HG02798 (cell line): ENCODE results near the gene ANKRD13B.
A peak's percentile ranks its signal among the peaks of the same experiment; 100 is the strongest.

Experiments
- ATAC-seq: cut with Tn5 transposase; IDR thresholded peaks from one replicate; pipeline ENCODE4 v1.9.1; 2021; ENCODE audit warnings: mild to moderate bottlenecking; ENCODE audit not compliant: unreplicated experiment, poor library complexity

ANKRD13B gene

DNA sequence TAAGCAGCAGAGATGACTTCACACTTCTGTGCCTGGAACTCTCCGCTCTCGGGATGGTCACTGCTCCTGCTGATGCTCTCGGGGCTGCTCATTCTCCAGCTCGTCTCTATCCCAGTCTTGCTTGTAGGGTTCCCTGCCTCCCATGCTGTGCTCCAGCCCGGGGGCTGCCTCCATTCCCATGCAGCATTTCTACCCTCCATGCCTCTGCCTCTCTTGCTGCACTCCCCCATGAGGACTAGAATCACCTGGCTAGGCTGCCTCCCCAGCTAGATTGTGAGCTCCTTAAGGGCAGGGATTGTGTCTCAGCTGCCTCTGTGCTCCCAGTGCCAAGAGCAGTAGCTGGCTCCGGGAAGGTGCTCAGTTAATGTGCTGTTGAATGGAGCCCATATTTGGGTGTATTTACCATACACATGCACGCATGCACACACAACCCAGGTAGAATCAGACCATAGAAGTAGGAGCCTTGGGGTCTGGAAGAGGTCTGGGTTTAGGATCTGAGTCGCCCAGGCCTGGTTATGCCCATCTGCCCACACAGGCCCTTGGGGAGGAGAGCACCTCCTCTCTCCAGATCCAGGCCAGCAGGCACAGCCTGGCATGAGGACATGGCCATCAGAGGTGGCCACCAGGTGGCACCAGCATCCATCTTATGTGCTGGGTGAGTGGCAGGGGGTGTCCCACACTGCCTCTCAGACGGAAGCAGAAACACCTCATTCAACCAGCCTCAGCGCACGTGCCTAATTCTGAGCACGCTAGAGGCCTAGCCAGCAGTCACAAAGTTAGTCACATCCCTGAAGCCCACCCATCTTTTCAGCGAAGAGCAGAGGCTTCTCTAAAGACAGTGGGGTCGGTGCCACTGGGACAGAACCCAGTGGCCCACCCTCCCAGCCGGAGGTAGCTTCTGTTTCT, 12.8 kb upstream of the ANKRD13B start:
- ATAC-seq: peak; percentile 83

DNA sequence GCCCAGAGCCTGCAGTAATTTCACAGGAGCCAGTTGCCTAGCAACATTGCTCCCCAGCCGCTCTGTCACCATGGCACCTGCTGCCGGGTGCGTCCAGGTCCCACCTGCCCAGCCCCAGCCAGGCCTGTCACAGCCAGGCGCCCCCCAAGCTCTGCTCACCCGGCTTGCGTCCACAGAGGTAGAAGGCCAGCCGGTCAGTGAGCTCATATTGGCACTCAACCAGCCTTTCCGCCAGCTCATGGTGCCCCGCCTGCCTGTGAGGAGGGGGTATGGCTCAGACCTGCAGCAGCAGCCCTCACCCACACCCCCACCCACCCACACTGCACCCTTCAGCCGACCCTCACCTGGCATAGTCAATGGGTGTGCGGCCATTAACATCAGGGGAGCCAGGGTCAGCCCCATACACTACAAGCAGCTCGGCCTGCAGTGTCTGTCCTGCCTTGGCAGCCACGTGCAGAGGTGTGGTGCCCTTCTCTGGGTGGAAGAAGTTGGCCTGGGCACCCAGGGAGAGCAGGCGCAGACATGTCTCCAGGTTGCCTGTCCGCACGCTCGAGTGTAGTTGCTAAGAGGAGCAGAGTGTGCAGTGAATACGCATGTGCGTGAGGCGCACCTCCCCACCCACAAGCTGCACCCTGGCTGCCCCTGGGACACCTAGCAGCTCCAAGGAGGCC, 11.2 kb upstream of the ANKRD13B start:
- no peak for ATAC-seq

DNA sequence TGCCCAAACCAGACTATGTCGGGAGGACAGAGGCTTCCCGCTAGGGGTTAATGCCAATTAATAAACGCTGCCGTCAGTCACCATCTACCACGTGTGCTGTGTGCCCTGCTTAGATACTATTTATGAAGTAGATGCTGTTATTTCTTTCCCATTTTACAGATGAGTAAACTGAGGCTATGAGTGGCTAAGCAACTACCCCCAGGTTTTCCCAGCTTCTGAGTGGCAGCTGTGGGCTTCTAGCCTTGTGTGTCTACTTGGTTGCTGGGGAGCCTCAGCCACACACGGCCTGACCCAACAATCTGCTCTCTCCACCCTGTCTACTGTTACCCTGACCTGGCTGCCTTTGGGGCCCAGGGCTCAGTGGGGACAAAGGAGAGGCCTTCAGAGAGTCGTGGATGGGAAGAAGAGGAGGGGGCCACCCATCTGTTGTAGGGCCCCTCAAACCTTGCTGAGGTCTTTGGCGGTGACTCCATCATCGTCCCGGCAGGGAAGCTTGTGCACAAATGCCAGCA, 10.6 kb upstream of the ANKRD13B start:
- no peak for ATAC-seq

DNA sequence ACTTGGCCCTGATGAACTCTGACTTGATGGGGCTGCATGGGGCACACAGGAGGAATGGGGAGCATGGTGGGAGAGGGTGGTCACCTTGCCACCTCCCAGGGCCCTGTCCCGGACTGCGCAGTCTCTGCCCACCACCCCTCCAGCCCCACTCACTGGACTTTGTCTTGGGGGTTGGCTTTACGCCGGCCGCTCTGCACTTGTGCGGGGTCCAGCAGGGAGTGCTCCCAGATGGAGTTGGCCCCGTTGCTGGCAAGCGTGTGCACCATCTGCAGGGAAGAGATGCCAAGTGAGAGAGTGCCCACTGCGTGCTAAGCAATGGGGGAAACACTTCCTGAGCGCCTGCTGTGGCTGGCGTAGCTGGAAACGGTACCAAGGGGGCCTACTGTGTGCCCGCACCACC, 10.2 kb upstream of the ANKRD13B start:
- ATAC-seq: no peak

DNA sequence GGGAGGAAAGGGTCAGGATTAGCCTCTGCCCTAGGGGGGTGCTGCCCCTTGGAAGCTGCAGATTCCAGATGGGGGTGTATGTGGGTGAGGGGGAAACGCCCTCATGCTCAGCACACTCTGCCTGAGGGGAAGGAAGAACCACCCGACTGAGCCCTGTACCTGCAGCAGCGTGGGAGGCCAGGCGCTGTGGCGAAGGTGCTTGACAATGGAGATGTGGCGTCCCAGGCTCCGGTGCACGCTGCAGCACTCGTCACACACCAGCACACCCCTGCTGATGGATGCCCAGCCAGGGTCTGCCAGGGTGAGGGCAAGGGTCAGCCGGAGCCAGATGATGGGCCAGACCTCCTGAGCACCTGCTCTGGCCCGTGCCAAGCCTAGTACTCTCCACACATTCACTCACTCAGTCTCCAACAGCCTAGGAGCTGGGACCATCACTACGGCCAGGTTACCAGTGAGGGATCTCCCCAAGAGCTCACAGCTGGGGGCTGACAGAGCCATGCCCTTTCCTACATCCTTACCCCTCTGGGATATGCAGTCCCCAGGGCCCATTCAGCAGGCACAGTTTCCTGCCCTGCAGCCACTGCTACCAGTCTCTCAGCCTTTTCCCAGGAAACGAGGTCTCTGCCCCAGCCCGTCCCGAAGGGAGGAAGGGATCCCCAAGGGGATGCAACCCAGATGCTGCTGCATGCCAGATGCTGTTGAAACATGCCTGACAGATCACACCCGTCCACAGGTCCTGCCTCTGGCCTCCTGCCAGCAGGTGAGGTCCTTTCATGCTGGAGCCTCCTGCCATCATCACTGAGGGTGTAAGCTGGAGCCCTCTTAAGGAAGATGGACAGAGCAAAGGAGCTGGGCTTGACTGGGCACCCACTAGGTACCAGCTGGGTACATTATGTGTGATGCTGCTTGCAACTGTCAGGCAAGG, 9.3 kb upstream of the ANKRD13B start:
- no peak for ATAC-seq

DNA sequence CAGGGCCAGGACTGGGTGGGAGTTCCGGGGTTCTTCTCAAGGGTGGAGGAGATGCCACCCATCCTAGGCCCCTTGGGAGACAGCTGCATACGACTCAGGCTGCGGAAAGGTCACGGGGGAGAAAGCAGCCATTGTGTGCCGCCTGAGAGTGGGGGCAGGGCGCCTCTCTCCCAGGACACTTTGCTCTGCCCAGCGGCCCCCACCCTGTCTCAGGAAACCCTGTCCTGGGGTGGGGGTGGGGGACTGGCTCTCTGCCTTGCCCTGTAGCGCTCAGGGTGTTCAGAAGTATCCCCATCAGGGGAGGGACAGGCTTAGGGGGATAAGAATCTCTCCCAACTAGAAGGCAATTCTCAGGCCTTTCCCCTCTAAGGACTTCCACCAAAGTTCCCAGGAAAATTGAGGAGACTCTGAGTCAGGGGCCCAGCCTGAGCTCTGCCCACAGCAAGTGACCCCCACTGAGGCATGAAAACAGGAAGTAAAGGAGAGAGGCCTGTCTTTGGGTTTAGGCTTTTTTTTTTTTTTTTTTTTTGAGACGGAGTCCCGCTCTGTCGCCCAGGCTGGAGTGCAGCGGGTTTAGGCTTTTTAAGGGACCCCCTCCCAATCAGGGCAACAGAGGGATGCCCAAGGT, 8.4 kb upstream of the ANKRD13B start:
- ATAC-seq: no peak

DNA sequence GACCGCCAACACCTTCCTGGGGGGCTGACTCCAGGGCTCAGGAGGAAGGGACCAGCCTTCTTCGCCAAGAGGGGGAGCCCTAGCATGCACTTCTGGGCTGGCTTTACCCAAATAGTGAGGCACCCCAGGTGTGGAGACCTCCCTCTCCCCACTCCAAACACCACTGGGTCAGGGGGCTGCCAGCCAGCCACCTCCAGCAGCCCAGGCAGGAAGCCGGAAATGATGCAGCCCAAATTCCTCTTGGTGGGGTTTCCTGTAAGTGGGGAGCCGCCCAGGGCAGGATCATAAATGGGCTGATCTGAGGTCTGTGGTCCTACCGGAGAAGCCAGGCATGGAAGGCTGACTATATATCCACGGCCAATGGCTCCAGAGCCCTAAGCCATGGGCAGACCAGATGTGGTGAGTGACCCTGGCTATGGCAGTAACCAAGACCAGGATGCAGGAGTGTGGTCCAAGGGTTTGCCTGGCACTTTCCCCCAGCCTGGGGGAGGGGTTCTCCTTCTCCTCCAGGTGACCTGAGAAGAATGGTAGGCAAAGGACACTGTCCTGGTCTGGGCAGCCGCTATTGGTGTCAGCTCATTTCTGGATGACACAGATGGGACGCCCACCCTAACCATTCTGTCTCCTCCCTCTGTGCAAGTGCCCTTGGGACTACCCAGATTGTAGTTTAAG, 7.7 kb upstream of the ANKRD13B start:
- no peak for ATAC-seq

DNA sequence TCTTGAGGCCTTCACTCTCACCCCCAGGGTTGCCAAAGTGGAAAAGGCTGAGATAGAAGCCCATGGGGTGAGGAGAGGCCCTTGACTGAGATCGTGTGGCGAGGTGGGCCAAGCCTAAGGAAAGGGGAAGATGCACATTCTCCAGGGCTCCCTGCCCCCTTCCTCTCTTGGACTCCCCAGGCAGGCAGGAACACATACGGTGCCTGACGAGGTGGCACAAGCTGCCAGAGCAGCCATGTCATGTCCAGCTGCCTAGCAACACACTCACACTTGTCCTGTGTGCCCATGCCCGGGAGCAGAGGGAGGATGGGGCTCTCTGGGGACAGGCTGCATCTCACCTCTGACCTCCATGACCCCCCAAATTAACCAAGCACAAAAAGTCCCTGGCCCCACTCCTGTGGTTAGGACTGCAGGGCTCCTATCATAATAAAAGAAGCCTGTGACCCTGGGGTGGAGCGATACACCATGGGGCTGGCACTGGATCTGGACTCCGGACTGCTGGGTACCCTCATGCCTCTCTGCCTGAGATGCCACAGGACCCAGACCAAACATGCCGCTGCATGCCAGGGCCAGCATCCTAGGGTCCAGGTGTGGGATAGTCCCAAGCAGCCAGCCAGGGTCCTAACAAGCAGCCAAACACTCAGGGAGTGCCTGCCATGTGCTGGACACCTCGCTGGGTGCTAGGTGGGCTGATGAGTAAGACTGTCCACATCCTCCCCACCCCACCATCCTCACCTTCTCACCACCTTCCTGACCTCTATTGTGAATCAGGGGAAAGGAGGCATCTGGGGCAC, 6.1 kb upstream of the ANKRD13B start:
- ATAC-seq: no peak

DNA sequence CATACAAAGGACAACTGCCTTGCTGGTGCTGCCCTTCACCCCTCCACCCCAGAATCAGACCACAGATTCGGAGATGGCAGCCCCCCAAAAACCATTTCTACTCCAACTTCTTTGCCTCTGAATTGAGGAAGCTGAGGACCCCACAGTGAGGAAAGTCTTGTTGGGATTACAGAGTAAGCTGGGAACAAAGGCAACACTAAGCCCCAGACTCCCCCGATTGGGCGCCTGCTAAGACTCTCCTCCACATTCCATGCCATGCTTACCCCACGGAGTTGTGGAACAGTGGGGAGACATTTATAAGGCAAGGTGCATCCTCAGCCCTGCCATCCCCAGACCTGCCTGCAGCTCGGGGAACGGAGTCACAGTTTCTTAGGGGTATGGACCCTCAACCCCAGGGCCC, 5.3 kb upstream of the ANKRD13B start:
- ATAC-seq: no peak

DNA sequence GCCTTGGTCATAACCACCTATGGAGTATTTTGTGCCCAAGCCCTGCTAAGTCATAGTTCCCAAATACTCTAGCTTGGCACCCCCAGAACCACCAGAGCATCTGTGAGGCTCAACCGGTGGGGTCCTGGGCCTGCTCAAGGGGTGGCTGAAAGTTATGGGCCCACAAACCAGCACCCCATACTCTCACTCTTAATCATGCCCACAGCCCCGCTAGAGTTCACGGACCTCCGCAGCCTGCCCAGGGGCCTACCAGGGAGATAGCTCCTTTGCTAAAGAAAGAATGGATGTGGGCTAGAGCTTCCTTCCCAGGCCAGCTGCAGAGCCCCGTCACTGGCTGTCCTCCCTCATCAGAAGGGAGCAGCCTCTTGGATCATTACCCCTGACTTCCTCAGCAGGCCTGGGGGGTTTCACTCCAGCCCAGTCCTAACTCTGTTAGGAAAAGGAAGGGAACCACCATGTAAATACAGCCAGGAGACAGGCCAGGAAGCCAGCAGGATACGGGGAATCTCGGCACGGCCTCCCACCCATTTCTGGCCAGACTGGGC, 4.8 kb upstream of the ANKRD13B start:
- ATAC-seq: no peak

DNA sequence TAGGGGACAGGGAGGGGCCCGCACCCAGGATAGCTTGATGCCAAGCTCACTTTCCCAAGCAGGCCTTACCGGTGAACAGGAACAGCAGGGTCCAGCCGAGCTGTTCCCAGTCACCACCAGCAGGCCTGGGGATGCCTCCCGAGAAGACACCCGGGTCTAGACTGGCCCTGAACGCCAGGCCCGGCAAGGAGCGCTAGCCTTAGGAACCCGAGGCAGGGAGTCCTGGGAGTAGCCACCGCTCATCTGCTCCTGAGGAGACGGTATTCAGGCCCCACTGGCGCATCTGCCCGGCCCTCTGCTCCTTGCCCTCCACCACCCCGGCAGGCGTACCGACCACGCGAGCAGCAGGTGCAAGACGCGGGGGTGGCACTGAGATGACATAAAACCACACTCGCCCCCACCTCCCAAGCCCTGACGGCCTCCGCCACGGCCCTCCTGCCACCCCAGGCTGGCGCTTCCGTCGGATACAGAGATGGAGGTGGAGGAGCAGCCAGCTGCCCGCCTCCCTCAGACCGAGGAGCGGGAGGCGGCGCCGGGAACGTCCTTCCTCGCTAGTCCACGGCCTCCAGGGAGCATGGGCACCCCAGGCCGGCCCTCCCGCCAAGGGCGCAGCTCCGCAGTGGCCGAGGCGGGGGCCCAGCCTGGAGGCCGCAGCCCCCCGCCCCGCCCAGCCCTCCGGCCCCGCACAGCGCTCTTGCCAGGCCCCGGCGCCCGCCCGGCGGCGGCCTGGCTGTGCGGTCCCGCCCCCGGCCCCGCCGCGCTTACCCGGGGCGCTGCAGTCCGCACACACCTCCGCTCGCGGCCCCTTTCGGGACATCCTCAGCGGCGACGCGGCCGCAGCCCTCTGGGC, 4.1 kb upstream of the ANKRD13B start:
- ATAC-seq: peak; percentile 15

DNA sequence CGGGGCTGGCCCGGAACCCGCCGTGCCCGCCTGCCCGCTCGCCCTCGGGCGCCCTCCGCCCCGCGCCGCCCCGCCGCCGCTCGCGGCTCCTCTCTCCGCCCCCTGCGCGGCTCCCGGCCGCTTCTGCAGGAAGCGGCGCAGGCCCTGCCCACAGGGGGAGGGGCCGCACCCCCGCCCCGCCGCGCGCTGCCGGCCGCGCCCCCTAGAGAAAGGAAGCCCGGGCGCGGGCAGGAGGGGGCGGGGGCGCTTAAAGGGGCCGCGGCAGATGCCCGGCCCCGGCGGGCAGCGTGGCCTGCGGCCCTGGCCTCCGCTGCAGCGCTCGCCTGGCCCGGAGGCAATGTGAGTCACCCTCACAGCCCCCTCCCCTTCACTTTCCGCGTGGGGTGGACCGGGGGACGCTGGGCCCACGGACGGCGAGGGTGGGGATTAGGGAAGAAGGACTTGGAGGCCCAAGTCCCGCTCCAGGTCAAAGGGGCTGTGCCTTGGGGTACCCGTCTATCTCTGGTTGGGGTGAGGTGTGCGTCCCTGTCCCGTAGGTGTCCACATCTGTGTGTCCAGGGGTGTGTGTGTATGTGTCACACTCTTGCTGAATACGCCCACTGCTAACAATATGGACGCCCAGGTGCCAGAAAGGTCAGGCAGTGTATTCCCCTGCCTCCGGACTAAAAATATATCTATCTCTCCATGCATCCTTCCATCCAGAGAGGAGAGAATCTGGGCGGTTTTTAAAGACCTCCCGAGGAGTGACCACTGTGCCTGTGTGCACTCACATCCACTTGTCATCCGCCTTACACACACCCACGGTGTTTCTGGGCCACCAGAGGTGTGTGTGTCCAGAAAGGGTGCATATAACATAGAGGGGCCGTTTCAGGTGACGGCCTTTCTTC, 3.2 kb upstream of the ANKRD13B start, which contains the start of gene GIT1:
GIT1 (minus strand) TSS at position 125 of the 887 bp plus-strand sequence. CDS start 270 bp downstream, outside the sequence.
- peak; percentile 73 for ATAC-seq

DNA sequence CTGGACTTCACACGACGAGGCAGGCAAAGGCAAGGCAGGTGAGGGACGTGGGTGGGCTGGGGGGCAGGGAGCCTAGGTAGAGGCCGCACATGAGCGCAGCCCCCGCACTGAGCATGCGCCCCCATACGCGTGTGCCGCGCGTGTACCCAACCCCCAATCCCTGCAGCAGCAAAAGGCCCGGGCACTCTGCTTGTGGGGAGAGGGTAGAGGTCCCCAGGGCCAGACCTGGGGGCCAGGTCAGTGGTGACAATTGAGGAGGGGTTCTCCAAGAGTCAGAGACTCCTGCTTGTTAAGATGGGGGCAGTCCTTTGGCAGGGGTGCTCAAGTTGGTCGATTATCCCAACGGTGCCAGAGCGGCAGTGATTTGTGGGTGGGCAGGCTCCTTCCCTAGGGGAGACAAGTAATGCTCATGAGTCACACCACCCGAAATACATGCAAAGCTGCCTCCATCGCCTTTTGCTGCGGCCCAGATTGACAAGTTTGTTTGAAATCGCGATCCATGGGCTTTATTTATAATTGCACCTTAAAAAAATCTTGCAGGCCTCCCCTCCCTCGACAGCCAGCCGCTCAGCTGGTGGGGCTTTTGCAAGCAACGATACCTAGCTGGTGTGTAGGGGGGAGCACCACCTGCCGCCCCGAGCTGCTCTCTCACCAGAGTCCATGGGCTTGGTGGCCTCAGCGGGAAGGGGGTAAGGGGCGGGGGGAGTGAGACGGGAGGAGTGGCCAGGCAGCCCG, 2.4 kb upstream of the ANKRD13B start:
- no peak for ATAC-seq

DNA sequence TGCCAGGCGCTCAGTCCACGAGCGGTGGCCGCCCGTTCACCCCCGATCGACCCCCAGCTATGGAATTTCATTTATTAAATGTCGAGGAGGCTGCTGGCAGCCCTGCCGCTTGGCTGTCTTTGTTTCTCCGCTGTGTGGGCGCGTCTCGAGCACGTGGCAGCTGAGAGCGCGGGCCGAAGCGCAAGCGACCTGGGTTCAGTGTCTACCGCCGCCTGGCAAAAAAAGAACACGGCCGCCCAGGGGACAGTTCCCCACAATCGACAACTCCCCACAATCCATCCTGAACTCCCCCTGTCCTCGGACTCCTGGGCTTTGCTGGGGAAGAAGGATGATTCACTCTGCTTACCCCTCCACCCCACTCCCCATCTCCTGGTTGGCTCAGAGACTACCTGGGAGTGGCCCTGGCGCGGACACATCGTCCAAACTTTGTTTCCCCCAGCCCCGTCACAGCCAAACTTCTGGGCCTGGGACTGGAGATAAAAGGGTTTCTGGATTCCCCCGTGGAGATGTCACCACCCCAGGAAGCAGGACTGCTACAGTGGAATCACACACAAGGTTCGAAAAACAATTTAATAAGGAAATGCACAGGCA, 1.7 kb upstream of the ANKRD13B start:
- ATAC-seq: no peak
